HG03571 (cell line): Measurements from ENCODE around the gene GATM.

Source experiments
- ATAC-seq: cut with Tn5 transposase; IDR thresholded peaks from one replicate; pipeline ENCODE4 v1.9.1; 2021; ENCODE audit not compliant: unreplicated experiment

Gene GATM

GRCh38 chr15:45361878-45362277, 16.5 kb downstream of the GATM start:
- ATAC-seq: no peak

- no peak for ATAC-seq
Observed at GRCh38 chr15:45355860-45356259, 22.5 kb downstream of the GATM start.

GRCh38 chr15:45354711-45355110, 23.6 kb downstream of the GATM start:
- ATAC-seq: no peak

GRCh38 chr15:45351227-45351626, 27.1 kb downstream of the GATM start:
- no peak for ATAC-seq

GRCh38 chr15:45349623-45350022, 28.7 kb downstream of the GATM start:
- no peak for ATAC-seq

- no peak for ATAC-seq
Observed at GRCh38 chr15:45347989-45348388, 30.4 kb downstream of the GATM start.

- ATAC-seq: no peak
Observed at GRCh38 chr15:45347033-45347432, 31.3 kb downstream of the GATM start.

- no peak for ATAC-seq
Observed at GRCh38 chr15:45346381-45346780, 32.0 kb downstream of the GATM start.

GRCh38 chr15:45343258-45343860, 35.0 kb downstream of the GATM start:
- ATAC-seq: no peak

GRCh38 chr15:45341790-45342189, 36.6 kb downstream of the GATM start:
- ATAC-seq: no peak

GRCh38 chr15:45340429-45340828, 37.9 kb downstream of the GATM start:
- no peak for ATAC-seq

- no peak for ATAC-seq
Observed at GRCh38 chr15:45338417-45338816, 39.9 kb downstream of the GATM start.

GRCh38 chr15:45337224-45337623, 41.1 kb downstream of the GATM start:
- no peak for ATAC-seq

- no peak for ATAC-seq
Observed at GRCh38 chr15:45333550-45333949, 44.8 kb downstream of the GATM start.

GRCh38 chr15:45332694-45333093, 45.6 kb downstream of the GATM start:
- ATAC-seq: no peak

- ATAC-seq: no peak
Observed at GRCh38 chr15:45331972-45332371, 46.4 kb downstream of the GATM start.

- no peak for ATAC-seq
Observed at GRCh38 chr15:45328663-45329062, 49.7 kb downstream of the GATM start.

GRCh38 chr15:45326741-45327140, 51.6 kb downstream of the GATM start:
- ATAC-seq: no peak

- ATAC-seq: no peak
Observed at GRCh38 chr15:45326280-45326679, 52.1 kb downstream of the GATM start.

- no peak for ATAC-seq
Observed at GRCh38 chr15:45320581-45321205, 57.7 kb downstream of the GATM start.

- no peak for ATAC-seq
Observed at GRCh38 chr15:45319472-45320214, 58.7 kb downstream of the GATM start.

GRCh38 chr15:45314960-45315359, 63.4 kb downstream of the GATM start:
- ATAC-seq: no peak
